Astrocyte (in vitro differentiated cells and primary cell): ENCODE measurements around the gene MEAF6. TPM values are rescaled to one million over a fixed set of nuclear protein-coding genes. Genes with fewer than 3 reads are reported as not detected.

Experiments
- DNase-seq: peaks from one replicate; pipeline ENCODE4 v3.0.0-alpha.2; 2010; ENCODE audit warnings: low read depth
- FAIRE-seq: peaks from 2 replicates; lab custom pipeline; 2011; peaks lifted over from hg19 to GRCh38; lab: Jason Lieb, UNC
- H2AFZ ChIP-seq: 2 replicates; pipeline ENCODE4 v1.6.0; 2012; ENCODE audit warnings: low read depth, low read length, inconsistent platforms
- H3K27ac ChIP-seq: 2 replicates; pipeline ENCODE4 v1.5.1; 2011; ENCODE audit warnings: low read depth, low read length, inconsistent platforms
- H3K27me3 ChIP-seq: 2 replicates; pipeline ENCODE4 v1.6.0; 2011; ENCODE audit warnings: low read length, inconsistent platforms; ENCODE audit not compliant: insufficient read depth
- H3K36me3 ChIP-seq: 2 replicates; pipeline ENCODE4 v1.5.1; 2011; ENCODE audit warnings: low read length, inconsistent platforms; ENCODE audit not compliant: insufficient read depth
- H3K4me1 ChIP-seq: 2 replicates; pipeline ENCODE4 v1.5.1; 2011; ENCODE audit warnings: low read length, inconsistent platforms; ENCODE audit not compliant: insufficient read depth
- H3K4me2 ChIP-seq: 2 replicates; pipeline ENCODE4 v1.6.0; 2012; ENCODE audit warnings: low read length, inconsistent platforms
- H3K4me3 ChIP-seq: 2 replicates; pipeline ENCODE4 v1.5.1; 2011; ENCODE audit warnings: low read depth, mild to moderate bottlenecking, low read length, inconsistent platforms; ENCODE audit not compliant: insufficient read depth
- H3K79me2 ChIP-seq: 2 replicates; pipeline ENCODE4 v1.6.0; 2012; ENCODE audit warnings: mild to moderate bottlenecking, low read length, inconsistent platforms; ENCODE audit not compliant: insufficient read depth
- H3K9ac ChIP-seq: 2 replicates; pipeline ENCODE4 v1.6.0; 2012; ENCODE audit warnings: mild to moderate bottlenecking, low read length, inconsistent platforms
- H3K9me3 ChIP-seq: 2 replicates; pipeline ENCODE4 v1.5.1; 2012; ENCODE audit warnings: low read depth, mild to moderate bottlenecking, low read length, inconsistent platforms; ENCODE audit not compliant: insufficient read depth
- H4K20me1 ChIP-seq: 2 replicates; pipeline ENCODE4 v1.6.0; 2012; ENCODE audit warnings: low read length, inconsistent platforms; ENCODE audit not compliant: insufficient read depth
- H3K27ac Mint-ChIP-seq: one replicate; pipeline ENCODE4 v1.8.0; 2021; ENCODE audit warnings: mild to moderate bottlenecking, mixed read lengths; ENCODE audit not compliant: unreplicated experiment
- H3K27me3 Mint-ChIP-seq: one replicate; pipeline ENCODE4 v1.8.0; 2021; ENCODE audit warnings: low read depth, mixed read lengths; ENCODE audit not compliant: unreplicated experiment
- H3K36me3 Mint-ChIP-seq: one replicate; pipeline ENCODE4 v1.8.0; 2021; ENCODE audit warnings: low read depth, mixed read lengths; ENCODE audit not compliant: unreplicated experiment
- H3K4me1 Mint-ChIP-seq: one replicate; pipeline ENCODE4 v1.8.0; 2021; ENCODE audit warnings: low read depth, mixed read lengths; ENCODE audit not compliant: unreplicated experiment
- H3K4me3 Mint-ChIP-seq: one replicate; pipeline ENCODE4 v1.8.0; 2021; ENCODE audit warnings: mild to moderate bottlenecking, moderate library complexity, mixed read lengths; ENCODE audit not compliant: unreplicated experiment
- H3K9me3 Mint-ChIP-seq: one replicate; pipeline ENCODE4 v1.8.0; 2021; ENCODE audit warnings: mild to moderate bottlenecking, mixed read lengths; ENCODE audit not compliant: unreplicated experiment
- CTCF ChIP-seq: IDR thresholded peaks from 2 replicates; pipeline ENCODE4 v1.5.1; 2011; ENCODE audit warnings: low read depth, mild to moderate bottlenecking, inconsistent platforms, low read length, moderate library complexity; ENCODE audit not compliant: insufficient read depth
- EZH2 ChIP-seq: IDR thresholded peaks from 2 replicates; pipeline ENCODE4 v1.6.1; 2012; ENCODE audit warnings: mild to moderate bottlenecking, low read length, inconsistent platforms; ENCODE audit not compliant: insufficient read depth
- total RNA-seq: library from RNA; stranded (reverse); gene quantifications from 2 replicates; pipeline ENCODE4 v1.2.1, GENCODE V29; 2021

MEAF6 gene
- total RNA-seq, 1 donor from 2014 or later: 49.0 TPM

- TF ChIP-seq CTCF (no peak), EZH2 (no peak)
- Histone ChIP-seq H3K4me3 (no peak overlapping the region), H3K4me1 (peaks cover 5% of the 10 kb centered on the region), H3K27ac (no peak overlapping the region), H3K9me3 (no peaks in the 10 kb centered on the region), H4K20me1 (no peaks in the 10 kb centered on the region), H3K4me2 (no peak overlapping the region), H3K36me3 (no peaks in the 10 kb centered on the region), H3K27me3 (no peaks in the 10 kb centered on the region), H2AFZ (no peak overlapping the region), H3K9ac (no peak overlapping the region), H3K79me2 (no peaks in the 10 kb centered on the region)
- Mint-ChIP-seq H3K36me3 (peaks cover 6% of the 10 kb centered on the region), H3K9me3 (no peaks in the 10 kb centered on the region), H3K4me3 (no peak overlapping the region), H3K4me1 (peaks cover 3% of the 10 kb centered on the region), H3K27me3 (peaks cover 14% of the 10 kb centered on the region), H3K27ac (no peak overlapping the region)
- DNase-seq (no peak), FAIRE-seq (no peak)
Measured at GRCh38 chr1:37452416-37452815, 62.1 kb downstream of the MEAF6 start.

GRCh38 chr1:37449936-37450335 is 64.6 kb downstream of the MEAF6 start:
- Histone ChIP-seq H3K36me3 (no peaks in the 10 kb centered on the region), H3K79me2 (no peaks in the 10 kb centered on the region), H3K4me3 (no peak overlapping the region), H3K9me3 (no peaks in the 10 kb centered on the region), H3K9ac (no peak overlapping the region), H2AFZ (no peak overlapping the region), H4K20me1 (no peaks in the 10 kb centered on the region), H3K4me1 (peaks cover 5% of the 10 kb centered on the region), H3K27me3 (no peaks in the 10 kb centered on the region), H3K27ac (no peak overlapping the region), H3K4me2 (no peak overlapping the region)
- FAIRE-seq (no peak), DNase-seq (no peak)
- no peaks in the 10 kb centered on the region for H3K9me3 Mint-ChIP-seq
- no peak for TF ChIP-seq CTCF
- TF ChIP-seq EZH2: no peak
- H3K4me1 Mint-ChIP-seq: peaks cover 1% of the 10 kb centered on the region
- H3K36me3 Mint-ChIP-seq: peaks cover 4% of the 10 kb centered on the region
- no peak overlapping the region for H3K27ac Mint-ChIP-seq
- H3K4me3 Mint-ChIP-seq: no peak overlapping the region
- H3K27me3 Mint-ChIP-seq: peaks cover 25% of the 10 kb centered on the region

- no peak overlapping the region for H3K4me3 ChIP-seq
- Mint-ChIP-seq H3K27ac (peak overlapping the region; percentile 58), H3K27me3 (peaks cover 25% of the 10 kb centered on the region), H3K4me3 (no peak overlapping the region), H3K4me1 (no peaks in the 10 kb centered on the region), H3K36me3 (peaks cover 3% of the 10 kb centered on the region), H3K9me3 (no peaks in the 10 kb centered on the region)
- no peaks in the 10 kb centered on the region for H4K20me1 ChIP-seq
- FAIRE-seq (no peak), DNase-seq (no peak)
- no peaks in the 10 kb centered on the region for H3K36me3 ChIP-seq
- H3K4me2 ChIP-seq: no peak overlapping the region
- H3K4me1 ChIP-seq: peaks cover 4% of the 10 kb centered on the region
- no peaks in the 10 kb centered on the region for H3K27me3 ChIP-seq
- no peak overlapping the region for H3K9ac ChIP-seq
- no peak for TF ChIP-seq CTCF
- TF ChIP-seq EZH2: no peak
- no peaks in the 10 kb centered on the region for H3K9me3 ChIP-seq
- no peak overlapping the region for H2AFZ ChIP-seq
- no peak overlapping the region for H3K27ac ChIP-seq
- H3K79me2 ChIP-seq: no peaks in the 10 kb centered on the region
Measured at GRCh38 chr1:37448691-37449417, 65.7 kb downstream of the MEAF6 start.
